Right hindlimb (tissue), 1 donor: ENCODE data around the gene CDKAL1.
"Not testable (repeated sequence)": the region's sequence is repeated elsewhere in the genome, so short reads cannot be mapped to it uniquely, and the experiment has no call there.

Experiments used
- DNase-seq: peaks from one replicate; pipeline ENCODE4 v3.0.0-alpha.2; 2018

Gene CDKAL1

DNA sequence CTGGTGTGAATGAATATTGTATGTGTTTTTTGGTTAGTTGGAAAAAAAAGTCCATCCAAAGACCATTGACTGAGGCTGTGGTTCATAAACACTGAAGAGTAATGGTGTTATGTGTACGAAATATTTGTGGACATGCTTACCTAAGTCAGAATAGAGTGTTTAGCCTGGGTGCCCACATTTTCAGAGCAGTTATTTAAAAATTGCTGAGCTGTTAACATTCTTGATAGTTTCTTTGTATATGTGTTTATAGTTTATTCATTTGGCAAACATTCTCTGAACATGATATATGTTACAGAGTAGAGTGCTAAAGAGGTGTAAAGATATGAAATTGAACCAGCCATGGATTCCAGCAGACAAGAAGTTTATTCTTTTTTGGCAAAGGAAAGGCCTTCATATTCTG lies 20.6 kb downstream of the CDKAL1 start:
- DNase-seq: no peak

DNA sequence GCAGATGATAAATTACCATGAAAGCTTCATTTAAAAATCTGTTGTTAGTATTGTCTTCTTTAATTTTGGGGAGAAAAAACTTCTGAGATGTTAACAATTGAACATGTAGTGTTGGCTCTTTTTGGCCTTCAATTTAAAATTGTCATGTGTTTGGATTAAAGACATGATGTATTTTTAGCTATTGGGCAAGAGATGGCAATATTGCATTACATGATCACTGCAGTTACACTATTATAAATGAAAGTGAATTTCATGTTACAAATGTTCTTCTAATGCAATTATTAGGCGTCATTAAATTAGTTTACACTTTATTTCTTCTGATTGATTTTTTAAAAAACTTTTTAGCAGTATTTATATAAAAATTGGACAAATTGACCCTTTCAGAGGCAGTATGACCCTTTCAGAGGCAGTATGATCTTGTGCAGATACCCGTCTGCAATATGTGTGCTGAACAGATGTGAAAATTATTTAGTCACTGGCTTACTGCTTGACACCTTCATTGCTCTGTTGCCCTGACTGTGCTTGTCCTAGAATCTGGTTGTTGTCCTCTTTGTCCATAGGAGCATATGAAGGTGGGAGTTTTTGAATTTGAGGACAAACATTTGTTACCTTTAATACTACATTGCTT lies 25.8 kb downstream of the CDKAL1 start:
- DNase-seq: no peak

DNA sequence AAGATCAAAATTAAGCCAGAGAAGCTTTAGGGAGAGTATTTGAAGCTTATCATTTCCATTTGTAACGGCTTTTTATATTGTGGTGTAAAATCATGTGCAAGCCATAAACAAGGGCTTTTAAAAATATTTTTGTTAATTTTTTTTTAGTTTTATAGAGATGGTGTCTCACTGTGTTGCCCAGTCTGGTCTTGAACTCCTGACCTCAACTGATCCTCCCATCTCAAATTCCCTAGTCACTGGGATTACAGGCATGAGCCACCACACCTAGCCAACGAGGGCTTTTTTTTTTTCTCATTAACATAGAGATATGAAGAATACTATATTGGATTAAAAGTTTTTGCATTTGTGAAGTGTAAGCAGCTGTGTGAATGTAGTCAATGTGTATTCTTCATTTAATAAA lies 29.1 kb downstream of the CDKAL1 start:
- no peak for DNase-seq

DNA sequence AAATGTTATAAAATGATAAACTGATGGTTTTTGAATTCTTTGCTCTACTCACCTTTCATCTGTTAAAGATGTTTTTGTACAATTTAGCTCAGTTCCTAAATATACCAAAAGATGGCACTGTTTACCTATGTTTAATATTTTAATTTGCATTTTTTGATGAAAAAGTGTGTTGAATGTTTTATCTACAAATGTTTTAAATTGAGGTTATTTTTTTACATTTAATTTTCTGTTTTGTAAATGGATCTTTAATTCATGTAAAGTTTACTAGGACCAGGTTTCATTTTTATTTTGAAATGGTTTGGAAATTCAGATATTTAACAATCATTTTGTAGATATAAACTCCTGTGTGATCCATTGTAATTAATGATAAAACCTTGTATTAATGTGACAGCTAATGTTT lies 30.0 kb downstream of the CDKAL1 start:
- DNase-seq: no peak

DNA sequence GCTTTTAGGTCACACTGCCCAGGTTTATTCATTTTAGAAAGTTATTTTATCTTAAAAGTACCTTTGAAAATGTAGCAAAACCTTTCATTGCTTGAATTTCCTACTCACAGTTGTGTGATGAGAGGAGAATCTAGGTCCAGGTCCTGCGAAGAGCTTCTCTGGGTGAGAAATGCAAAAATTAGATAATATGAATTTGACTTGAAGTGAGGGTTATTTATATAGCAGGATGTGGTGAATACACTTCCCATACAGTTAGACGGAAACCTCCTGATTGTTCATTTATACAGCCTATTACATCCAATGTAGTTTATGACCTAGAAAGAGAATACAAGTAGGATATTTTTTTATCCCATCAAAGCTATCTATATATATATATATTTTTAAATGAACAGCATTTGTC lies 30.5 kb downstream of the CDKAL1 start:
- DNase-seq: no peak

DNA sequence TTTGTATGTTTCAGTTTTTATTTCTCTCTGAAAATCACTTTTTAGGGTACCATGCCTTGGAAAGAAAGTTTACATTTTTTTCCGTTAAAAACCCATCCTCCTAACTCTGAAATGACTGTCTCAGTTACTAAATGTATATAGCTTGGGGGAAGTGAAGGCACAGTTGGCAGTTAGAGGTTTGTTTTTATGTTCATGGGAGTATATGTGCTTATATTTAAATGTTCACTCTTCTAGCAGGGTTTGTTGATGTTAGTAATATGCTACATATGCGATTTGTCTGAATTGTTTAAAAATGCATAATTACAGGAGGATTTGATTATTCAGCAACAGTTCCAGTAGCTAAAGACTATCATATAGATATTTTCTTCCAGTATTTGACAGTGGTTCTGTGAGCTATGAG lies 31.1 kb downstream of the CDKAL1 start:
- no peak for DNase-seq

DNA sequence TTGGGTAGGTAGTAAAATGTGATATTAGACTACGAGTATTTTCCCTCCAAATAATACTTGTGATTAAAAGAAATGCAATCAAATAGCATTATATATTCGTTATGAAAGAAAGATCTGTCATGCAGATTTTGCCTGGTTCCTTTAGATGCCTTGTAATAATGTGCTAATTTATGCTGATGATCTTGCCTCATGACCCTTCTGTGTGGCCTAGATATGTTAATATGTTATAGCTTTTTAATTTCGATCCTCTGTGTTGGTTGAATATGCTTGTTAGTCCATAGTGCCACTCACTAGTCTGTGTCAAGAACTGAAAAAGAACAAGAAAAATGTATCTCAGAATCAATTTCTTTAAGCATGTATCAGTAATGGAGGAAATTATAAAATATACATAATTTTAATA lies 31.9 kb downstream of the CDKAL1 start:
- no peak for DNase-seq

DNA sequence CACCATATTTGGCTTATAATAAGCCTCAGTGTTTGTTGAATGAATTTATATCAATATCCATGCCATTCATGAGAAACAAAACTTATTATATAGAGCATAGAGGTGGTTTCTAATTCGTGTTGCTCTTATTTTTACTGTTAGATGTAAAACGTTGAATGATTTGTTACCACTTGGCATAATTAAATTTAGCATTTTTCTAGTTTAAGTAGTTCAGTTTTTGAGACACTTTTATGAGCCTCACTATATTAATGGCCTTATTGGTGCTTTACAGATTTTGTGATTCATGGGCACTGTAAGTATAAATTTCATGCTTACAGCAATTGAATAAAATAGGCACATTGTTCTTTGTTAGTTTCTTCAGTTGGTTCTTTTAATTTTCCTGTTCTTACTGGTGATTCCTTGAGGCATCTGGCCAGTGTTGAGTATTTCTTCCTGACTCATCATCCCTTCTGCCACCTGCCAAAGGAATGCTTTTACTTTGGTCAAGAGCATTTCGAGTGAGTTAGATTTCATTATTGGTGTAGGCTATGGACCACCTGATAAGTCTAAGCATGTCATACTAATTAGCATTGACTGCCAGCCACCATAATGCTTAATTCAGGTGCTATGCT lies 34.8 kb downstream of the CDKAL1 start:
- DNase-seq: no peak

DNA sequence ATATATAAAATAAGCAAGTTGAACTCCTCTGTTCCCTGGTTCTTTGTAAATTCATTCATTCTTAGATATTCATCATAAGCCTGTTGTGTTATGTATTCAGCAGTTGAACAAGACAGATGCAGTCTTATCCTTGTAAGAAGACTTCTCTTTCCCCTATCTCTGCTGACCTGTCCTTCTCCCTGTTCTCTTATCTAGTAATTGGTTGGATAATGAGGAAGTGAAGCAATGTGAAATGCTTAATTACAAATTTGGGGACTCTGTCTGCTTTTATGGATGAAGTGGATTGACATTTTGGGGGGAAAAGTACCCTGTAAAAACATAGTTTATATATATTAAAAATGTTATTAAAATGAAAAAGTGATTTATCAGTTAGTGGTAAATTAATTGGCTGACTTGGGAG lies 37.0 kb downstream of the CDKAL1 start:
- no peak for DNase-seq

DNA sequence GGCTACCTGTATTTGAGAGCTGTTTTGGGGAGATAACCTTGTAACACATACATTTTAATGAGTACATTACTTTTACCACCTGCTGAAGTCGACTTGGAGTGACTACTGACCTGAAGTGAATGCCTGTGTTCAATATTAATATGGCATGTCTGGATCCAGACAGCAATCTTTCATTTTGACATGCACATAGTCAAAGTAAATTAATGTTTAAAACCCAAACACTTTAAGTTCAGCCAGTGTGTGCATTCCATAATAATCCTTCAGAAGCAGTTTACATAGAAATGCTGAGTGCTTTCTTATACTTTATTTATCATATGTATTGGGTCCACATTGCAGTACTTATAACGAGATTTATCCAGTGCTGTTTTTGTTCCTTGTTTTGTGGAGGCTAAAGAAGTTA lies 38.0 kb downstream of the CDKAL1 start:
- DNase-seq: no peak

DNA sequence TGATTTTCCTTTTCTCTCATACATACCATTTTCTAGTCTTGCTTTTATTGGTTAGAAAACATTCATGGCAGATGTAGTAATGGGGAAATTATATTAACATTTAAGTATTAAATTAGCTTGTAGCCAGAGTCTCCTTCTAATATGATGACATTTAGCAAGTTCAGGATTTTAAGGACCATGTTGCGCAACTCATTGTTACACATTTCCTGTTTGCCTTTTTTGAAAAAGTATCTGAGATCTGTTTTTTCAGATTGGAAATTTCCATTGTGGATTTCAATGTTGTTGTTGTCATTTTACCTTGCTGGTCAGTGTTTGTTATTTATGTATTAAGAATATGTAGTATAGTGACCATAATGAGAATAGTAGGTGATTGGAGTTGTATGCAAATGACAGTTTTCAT lies 38.7 kb downstream of the CDKAL1 start:
- DNase-seq: no peak

DNA sequence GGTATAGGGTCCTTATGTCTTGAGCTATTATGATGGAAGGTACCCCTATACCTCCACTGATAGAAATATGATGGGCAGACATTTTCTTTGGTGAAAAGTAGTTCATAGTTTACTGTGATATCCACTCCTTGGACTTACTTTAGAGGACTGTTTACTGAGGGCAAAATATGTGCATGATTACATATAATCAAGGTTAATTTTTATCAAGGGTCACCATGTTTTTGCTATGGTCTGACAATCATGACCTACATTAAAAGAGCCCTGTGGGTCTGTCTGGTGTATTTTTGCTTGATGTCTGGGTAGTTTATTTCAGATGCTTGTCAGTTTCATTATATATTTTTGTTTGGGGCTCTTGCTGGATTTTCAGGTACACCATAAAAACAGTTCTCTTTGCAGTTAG lies 40.1 kb downstream of the CDKAL1 start:
- DNase-seq: no peak

DNA sequence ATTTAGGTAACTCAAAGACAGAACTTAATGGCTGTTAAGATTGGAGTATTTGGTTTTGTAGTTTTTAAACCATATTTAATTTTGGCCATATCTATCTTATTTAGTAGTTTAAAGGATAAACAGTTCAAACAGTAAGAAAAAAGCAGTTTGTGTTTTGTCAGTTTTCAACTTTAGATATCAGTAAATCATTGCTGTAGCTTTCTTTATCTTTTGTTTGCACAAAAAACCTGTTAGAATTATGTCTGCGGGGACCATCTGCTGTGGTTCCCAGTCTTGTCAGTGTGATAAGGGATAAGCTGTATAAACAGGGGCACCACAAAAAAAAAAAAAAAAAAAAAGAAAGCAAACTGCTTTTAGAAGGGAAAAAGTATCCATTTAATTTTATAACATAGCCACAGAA lies 40.9 kb downstream of the CDKAL1 start:
- DNase-seq: no peak

DNA sequence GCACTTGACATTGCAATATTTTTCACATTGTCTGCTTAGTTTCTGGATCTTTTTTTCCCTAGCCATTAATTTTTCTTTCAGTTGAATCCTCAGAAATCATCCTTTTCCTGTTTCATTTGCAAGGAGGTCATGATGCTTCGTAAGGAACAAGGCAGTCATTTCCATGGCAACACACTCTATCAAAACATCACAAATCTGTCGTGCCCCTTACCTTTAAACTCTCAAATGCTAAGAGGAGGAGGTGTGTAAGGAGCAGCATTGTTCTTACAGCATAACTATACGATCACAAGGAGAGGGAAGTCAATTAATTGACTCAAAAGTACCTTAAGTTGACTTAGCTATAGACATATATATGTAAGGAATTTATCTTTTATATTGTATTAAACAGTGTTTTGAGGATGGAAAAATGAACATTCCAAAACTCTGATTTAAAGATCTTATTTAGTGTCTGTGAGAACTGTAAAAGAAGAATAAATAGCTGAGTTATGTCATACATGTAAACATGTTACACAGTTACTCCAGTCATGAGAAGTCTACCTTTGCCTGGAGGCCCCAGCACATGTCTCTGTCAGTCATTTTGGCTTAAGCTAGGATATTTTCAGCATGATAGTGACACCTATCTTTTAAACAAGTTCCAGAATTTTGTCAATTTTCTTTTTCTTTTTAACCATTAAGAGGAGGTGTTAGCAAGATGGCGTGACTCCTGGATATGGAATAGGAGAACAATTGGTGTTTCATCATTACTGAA lies 41.6 kb downstream of the CDKAL1 start:
- DNase-seq: no peak

DNA sequence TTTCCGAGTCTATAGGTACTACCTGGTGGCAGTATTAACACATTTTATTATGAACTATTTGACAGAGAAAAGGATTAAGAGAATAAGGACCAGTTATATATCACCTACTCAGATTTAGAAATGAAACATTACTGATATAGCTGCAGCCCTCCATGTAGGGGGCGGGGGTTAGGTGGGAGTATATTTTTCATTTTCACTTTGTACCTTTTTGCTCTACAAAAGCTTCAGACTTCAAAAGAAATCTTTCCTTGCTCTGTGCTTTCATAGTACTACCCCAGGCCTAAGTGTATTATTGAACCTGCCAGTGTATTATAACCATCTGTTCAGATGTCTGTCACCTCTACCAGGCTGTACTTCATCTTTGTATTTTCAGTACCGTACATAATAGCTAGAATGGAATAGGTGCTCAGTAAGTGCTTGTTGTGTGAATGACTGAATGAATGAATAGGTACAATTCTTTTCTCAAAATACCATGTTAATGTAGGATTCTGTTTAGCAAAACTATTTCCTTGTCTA lies 43.0 kb downstream of the CDKAL1 start:
- DNase-seq: no peak

DNA sequence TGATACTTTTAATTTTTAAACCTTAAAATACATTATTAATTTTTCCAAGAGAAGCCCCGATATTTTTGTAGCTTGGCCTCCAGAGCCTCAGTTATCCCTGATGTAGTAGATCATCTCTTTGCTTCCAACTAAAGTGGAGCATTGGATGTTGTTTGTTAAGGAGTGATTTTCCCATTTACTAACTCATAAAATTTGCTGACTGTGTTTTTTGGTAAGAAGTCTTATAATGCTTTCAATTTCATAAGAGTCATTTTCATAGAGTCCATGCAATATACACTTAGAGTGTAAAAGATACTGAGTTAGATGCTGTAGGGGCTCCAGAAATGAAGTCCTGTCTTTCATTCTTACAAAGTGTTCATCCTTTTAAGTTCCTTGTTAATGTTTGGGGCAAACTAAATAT lies 46.8 kb downstream of the CDKAL1 start:
- DNase-seq: no peak

DNA sequence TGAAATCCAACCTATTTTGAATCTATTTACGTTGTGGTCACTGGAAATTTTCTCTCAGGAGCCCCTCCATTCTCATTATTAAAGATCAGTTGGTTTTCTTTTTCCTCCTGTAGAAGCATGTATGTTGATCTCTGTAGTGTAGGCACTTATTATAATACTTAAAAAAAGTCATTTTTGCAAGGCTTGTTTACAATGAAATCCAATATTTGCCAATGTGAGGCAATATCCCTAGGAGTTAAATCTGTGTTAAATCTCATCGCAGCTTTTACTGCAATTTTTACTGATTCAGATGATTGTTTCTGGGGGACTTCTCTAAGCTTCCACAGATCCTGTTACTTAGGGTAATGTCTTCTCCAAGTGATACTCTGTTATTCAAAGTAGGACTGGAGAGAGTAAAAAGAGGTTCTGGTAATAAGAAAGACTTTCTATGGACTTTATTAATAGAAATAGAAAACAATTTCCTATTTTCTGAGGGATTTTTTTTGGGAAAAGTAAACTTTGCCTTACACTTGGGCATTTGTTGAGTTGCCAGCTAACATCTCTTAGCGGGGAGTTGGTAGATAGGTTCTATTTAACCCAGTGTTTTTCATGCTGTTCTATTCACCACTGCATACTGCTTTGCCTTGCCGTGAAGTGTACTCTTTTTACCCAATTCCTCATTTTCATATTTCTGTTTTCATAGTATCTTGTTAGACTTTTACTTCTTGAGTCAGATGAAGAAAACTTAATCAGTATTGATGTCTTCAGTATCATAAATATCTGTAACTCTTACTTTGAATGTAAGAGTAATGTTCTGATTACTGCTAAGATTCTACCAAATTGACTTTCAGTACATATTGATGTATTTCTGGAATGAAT lies 48.6 kb downstream of the CDKAL1 start:
- no peak for DNase-seq

DNA sequence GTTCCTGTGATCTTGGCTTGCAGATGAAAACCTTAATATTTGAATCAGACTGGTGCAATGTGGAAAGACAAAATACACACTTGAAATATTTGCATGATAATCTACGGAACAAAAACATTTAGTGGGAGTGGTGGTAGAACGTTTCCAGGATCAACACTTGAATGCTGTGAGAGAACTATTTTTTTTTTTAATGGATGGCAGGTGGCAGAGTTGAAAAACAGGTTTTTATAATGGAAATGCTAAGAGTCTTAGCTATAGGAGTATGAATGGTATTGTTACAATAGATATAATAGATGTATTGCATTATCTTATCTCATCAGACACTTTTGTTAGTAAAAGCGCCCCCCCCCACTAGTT lies 49.2 kb downstream of the CDKAL1 start:
- no peak for DNase-seq

DNA sequence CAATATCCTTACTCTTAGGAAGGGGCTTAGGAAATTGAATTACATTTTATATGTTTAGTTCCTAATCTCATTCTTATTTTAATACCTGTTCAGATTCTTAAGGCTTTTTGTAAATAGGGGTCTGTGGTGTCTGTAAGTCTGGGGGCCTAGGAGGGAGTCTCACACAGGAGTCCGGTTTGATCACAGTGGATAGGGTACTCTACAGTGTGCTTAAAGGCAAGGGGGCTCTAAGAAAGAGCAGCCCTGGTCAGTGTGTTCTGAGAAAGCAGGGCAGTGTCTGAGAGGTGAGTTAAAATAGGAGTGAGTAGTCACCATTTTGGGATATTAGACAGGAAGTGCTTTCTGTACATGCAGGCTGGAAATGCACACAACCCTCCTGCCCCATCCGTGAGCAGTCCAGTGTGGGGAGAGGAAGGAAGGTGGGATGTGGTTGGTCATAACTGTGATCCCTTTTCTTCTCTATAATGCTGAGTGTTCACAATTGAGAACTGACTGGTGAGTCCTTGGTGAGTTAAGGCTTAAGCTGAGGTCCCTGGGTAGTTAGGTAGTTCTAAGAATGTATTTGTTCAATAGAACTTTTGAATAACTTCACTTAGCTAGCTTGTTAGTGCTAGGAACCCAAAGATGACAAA lies 50.0 kb downstream of the CDKAL1 start:
- DNase-seq: no peak

DNA sequence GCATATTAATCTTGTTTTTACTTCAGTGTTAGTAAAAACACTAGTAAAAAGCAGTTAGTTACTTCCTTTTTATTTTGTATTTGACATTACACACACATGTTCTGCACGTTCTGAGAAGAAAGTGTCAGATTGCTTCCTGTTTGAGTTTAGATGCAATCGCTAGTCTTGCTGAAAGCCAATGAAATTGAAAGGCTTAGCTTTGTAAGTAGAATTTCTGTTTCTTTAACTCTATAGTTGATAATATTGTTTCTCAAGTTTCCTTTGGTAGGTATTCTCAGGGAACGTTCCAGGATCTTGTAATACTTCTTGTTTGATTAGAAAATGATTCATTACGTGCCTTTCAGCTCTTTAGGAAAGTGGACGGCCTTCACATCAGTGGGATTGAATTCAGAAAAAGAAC lies 55.0 kb downstream of the CDKAL1 start:
- no peak for DNase-seq

DNA sequence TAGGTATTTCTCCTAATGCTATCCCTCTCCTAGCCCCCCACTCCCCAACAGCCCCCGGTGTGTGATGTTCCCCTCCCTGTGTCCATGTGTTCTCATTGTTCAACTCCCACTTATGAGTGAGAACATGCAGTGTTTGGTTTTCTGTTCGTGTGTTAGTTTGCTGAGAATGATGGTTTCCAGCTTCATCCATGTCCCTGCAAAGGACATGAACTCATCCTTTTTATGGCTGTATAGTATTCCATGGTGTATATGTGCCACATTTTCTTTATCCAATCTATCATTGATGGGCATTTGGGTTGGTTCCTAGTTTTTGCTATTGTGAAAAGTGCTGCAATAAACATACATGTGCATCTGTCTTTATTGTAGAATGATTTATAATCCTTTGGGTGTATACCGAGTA lies 56.2 kb downstream of the CDKAL1 start:
- not testable (repeated sequence) for DNase-seq

DNA sequence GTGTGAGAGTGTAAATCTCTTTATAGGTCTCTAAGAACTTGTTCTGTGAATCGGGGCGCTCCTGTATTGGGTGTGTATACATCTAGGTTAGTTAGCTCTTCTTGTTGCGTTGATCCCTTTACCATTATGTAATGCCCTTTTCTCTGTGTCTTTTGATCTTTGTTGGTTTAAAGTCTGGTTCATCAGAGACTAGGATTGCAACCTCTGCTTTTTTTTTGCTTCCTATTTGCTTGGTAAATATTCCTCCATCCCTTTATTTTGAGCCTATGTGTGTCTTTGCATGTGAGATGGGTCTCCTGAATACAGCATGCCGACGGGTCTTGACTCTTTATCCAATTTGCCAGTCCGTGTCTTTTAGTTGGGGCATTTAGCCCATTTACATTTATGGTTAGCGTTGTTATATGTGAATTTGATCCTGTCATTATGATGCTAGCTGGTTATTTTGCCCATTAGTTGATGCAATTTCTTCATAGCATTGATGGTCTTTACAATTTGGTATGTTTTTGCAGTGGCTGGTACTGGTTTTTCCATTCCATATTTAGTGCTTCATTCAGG lies 60.1 kb downstream of the CDKAL1 start:
- DNase-seq: not testable (repeated sequence)
